ENCODE results near the gene CCDC28B.

Gene CCDC28B

GRCh38 chr1:32223683-32224082 is 23.3 kb downstream of the CCDC28B start:
- DNase-seq, result no peak

DNA sequence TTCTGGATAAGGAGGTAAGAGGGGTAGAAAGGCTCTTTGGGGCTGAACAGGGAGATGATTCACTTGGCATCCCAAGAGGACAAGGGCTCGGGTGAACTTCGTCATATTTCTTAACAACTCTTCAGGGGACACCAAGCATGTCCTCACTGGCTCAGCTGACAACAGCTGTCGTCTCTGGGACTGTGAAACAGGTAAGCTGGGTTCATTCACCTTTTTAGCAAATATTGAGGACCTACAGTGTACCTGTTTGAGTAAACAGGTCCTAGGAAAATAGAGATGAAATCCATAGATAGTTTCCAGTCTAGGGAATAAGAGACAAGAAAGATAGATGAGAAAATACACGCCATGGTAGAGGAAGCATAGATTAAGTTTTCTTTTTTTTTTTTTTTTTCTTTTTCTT is 23.9 kb downstream of the CCDC28B start:
- no peak for DNase-seq

GRCh38 chr1:32228771-32229170 is 28.4 kb downstream of the CCDC28B start:
- no peak for DNase-seq

- DNase-seq, result no peak
These were observed 31.5 kb downstream of the CCDC28B start for GRCh38 chr1:32231843-32232432.

DNA sequence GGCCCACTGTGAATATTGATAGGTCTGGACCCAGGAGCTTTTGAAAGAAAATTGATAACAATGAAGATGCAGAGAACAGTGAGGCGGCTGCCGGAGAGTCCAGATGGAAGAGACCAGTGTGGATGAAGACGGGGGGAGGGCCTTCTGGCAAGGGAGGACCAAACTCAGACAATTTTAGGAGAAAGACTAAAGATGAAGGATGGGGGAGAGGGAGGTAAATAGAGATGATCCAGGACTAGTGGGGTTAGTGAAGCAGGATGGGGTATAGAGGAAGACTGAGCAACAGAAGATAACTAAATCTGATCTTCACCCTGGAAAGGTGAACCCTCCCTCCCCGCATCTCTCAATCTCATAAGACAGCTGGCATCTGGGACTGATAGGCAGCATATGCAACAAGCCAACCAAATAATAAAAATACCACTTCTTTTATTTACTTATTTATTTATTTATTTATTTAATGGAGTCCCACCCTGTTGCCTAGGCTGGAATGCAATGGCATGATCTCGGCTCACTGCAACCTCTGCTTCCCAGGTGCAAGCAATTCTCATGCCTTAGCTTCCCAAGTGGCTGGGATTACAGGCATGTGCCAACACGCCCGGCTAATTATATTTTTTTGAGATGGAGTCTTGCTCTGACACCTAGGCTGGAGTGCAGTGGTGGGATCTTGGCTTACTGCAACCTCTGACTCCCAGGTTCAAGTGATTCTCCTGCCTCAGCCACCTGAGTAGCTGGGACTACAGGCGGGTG is 32.3 kb downstream of the CCDC28B start:
- DNase-seq, result no peak

- no peak for DNase-seq
These were observed 34.4 kb downstream of the CCDC28B start for GRCh38 chr1:32234792-32235191.

DNA sequence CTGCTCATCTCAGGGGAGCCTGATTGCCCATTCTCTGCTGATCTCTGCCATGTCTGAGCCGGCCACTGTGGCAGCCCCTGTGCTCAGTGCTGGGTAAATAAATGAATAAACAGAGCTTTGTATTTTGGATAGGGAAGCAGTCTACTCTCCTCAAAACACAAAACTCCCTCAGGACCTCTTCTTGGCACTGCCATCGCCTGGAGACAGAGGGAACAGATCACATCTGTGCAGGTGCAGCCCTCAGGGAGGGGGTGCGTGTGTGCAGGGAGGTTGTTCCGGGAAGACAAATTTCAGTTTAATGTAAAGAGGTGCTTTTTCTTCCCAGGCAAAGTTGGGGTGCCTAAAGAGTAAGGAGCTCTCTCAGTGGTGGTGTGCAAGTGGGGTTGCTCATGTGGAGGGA is 38.9 kb downstream of the CCDC28B start:
- DNase-seq, result no peak

GRCh38 chr1:32239790-32240139 is 39.4 kb downstream of the CCDC28B start:
- DNase-seq, result no peak

DNA sequence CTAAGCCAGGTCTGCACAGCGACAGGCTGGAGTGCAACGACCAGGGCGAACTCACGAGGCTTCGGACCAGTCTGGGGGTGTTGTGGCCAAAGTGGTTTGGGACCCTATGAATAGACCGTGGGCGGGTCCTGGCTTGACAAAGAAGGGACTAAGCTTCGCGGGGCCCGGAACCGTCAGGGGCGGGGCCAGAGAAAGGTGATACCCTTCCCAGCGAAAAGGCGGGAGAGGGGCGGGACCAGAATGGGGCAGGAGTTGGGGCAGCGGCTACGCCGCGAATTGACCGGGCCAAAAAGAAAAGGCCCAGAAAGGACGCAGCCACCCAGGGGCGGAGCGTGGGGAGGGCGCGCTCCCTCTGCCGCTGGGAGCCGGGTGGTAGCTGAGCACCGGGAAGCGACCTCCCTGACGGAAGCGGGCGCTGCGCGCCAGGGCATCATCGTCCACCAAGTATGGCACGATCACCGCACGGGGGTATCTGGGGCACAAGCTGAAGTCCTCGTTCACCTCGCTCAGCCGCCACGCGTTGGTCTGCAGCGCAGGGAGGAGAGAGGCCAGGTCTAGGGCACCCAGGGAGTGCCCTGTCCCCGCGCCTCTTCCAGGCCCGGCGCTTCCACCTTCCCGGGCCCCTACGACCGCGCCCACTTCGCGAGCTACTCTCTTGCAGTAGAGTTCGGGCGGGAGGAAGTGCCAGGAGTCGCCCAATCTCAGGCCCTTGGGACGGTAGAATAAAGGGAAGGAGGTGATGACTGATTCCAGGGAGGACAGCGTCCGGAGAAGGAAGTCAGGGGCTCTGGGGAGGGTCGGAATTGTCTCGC is 40.0 kb downstream of the CCDC28B start:
- no peak for DNase-seq

DNA sequence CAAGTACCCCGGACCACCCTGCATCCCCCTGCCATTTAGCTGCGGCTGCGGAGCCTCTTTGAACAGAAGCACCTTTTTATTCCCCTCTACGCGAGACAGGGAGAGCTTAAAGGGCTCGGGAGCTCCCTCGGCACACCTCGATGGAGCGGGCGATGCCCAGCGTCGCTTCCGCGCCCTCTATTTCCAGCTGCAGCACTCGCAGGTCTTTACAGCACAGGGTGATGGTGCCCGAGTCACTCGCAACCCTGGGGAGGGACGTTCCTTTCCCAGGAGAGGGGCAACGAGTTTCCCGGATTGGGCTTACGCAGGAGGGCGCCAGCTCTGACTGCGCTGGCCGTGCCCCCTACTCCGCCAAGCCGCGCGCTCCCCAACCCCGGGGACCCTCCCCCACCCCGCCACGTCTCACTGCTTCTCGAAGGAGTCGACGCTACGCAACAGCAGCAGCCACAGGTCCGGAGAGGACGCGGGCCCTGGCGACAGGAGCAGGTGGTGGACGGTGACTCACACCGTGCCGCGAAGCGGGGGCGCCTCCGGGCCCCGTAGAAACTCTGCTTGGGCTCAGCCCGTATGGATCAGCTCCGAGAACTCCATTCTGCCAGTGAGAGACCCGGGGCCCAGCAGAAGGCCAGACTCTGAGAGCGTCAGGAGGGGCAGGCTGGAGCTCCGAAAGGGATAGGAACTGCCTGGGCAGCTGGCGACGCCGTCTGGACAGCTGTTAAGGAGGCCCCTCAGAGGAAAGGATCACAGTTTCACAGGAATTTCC is 40.8 kb downstream of the CCDC28B start:
- peak; percentile 39 for DNase-seq

GRCh38 chr1:32242341-32242851 is 42.0 kb downstream of the CCDC28B start:
- no peak for DNase-seq

- DNase-seq, result peak; percentile 67
These were observed 46.5 kb downstream of the CCDC28B start, which contains the start of gene FAM167B for GRCh38 chr1:32246888-32247273. Gene FAM167B (plus strand): TSS chr1:32247222. CDS start chr1:32247422, 200 bp downstream.

DNA sequence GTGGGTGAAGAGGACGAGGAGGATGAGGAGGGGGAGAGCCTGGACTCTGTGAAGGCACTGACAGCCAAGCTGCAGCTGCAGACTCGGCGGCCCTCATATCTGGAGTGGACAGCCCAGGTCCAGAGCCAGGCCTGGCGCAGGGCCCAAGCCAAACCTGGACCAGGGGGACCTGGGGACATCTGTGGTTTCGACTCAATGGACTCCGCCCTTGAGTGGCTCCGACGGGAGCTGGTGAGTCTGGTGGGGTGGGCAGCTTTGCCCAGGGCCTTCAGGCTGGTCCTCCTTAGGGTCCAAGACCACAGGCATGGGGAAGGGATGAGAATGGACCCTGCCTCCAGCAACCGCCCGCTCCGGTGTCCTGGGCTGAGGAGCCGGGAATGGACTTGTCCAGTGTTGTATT is 47.1 kb downstream of the CCDC28B start:
- DNase-seq, result no peak

- DNase-seq, result peak; percentile 47
These were observed 47.8 kb downstream of the CCDC28B start for GRCh38 chr1:32247983-32248889.

GRCh38 chr1:32249831-32250525 is 49.6 kb downstream of the CCDC28B start:
- DNase-seq, result peak; percentile 23

DNA sequence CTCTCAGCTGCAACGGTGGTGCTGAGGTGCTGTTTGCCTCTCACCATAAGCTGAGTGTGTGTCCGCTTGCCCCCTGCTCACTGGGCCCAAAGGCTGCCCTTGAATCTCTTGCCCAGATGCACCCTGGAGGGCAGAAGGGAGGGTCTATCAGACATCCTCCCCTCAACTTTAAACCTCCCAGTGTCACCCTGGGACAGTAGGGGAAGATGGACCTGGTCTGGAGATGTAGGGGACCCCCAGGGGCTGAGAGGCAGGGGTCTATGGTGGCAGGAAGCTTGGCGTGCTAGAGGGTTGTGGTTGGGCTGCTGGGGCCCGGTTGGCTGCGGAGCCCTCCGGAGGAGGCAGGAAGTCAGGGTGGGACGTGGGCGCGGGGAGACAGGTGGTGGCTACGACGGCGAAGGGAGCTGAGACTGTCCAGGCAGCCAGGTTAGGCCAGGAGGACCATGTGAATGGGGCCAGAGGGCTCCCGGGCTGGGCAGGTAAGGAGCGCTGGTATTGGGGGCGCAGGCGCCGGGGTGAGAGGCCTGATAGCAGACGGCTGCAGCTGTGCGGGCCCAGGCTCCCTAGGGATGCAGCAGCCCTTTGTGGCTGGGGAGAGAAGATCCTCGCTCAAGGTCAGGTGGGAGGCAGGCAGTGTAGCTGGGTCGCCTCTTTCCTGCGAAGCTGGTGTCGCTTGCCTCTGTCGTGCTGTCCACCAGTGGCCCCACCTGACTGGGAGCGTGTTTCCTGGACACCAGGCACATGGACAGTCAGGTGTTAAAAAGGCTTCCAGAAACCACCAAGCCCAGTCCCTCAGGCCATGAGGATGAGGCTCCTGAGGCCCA is 50.7 kb downstream of the CCDC28B start, which contains the start of gene LCK:
LCK (plus strand) TSS at position 373 of the 824 bp plus-strand sequence. CDS start 23,065 bp downstream, outside the sequence.
- DNase-seq, result no peak

All from fibroblast of skin of right quadriceps (primary cell).